HepG2 (cell line): Measurements from ENCODE around the gene POLR3GL. TPM values are rescaled to one million over a fixed set of nuclear protein-coding genes. Genes with fewer than 3 reads are reported as not detected.
A peak's percentile ranks its signal among the peaks of the same experiment; 100 is the strongest.

Source experiments
- AGO2 ChIP-seq: fragments of 200-400 bp; formaldehyde crosslinking; optimal IDR thresholded peaks from 2 replicates; pipeline ENCODE3; 2017; ENCODE audit warnings: mild to moderate bottlenecking, low read depth, low read length, moderate library complexity
- BORCS8-MEF2B ChIP-seq: sonication (generic); formaldehyde crosslinking; IDR thresholded peaks from 2 replicates; pipeline ENCODE4 v1.8.0; 2022; ENCODE audit warnings: mild to moderate bottlenecking, missing genetic modification reagents
- CERS6 ChIP-seq: sonication (generic); formaldehyde crosslinking; IDR thresholded peaks from 2 replicates; pipeline ENCODE4 v1.5.0; 2020; ENCODE audit warnings: missing genetic modification reagents
- FOSL2 ChIP-seq: sonication (generic); formaldehyde crosslinking; IDR thresholded peaks from 2 replicates; pipeline ENCODE4 v1.4.0; 2020; ENCODE audit warnings: missing genetic modification reagents
- HDAC2 ChIP-seq: sonication (generic); formaldehyde crosslinking; IDR thresholded peaks from 2 replicates; pipeline ENCODE4 v1.4.0; 2020; ENCODE audit warnings: missing genetic modification reagents
- HDAC6 ChIP-seq: fragments of 200-600 bp; sonication (generic); IDR thresholded peaks from 2 replicates; pipeline ENCODE4 v1.7.0; 2017; ENCODE audit warnings: mild to moderate bottlenecking, antibody characterized with exemption, low read length, low read depth
- HINFP ChIP-seq: sonication (generic); formaldehyde crosslinking; IDR thresholded peaks from 2 replicates; pipeline ENCODE4 v1.4.0; 2020; ENCODE audit warnings: low read depth, mild to moderate bottlenecking, missing genetic modification reagents
- NKX3-1 ChIP-seq: sonication (generic); formaldehyde crosslinking; IDR thresholded peaks from 2 replicates; pipeline ENCODE4 v1.5.0; 2020; ENCODE audit warnings: missing genetic modification reagents
- RXRB ChIP-seq: IDR thresholded peaks from 2 replicates; pipeline ENCODE4 v1.6.1; 2016; ENCODE audit warnings: borderline replicate concordance, missing genetic modification reagents, missing compliant biosample characterization
- SIX4 ChIP-seq: sonication (generic); formaldehyde crosslinking; IDR thresholded peaks from 2 replicates; pipeline ENCODE4 v1.4.0; 2020; ENCODE audit warnings: missing genetic modification reagents
- SKI ChIP-seq: fragments of 450-650 bp; IDR thresholded peaks from one replicate; pipeline ENCODE4 v1.6.1; 2018; ENCODE audit warnings: mild to moderate bottlenecking; ENCODE audit not compliant: partially characterized antibody
- SMAD3 ChIP-seq: sonication (generic); formaldehyde crosslinking; IDR thresholded peaks from 2 replicates; pipeline ENCODE4 v1.4.0; 2020; ENCODE audit warnings: missing genetic modification reagents
- SP140L ChIP-seq: sonication (generic); formaldehyde crosslinking; IDR thresholded peaks from 2 replicates; pipeline ENCODE4 v1.4.0; 2020; ENCODE audit warnings: missing genetic modification reagents, borderline replicate concordance
- SRSF4 ChIP-seq: fragments of 200-400 bp; formaldehyde crosslinking; IDR thresholded peaks from one replicate; pipeline ENCODE4 v1.6.1; 2018; ENCODE audit warnings: mild to moderate bottlenecking, low read depth, low read length, moderate library complexity; ENCODE audit not compliant: poor library complexity, severe bottlenecking
- TERF1 ChIP-seq: sonication (generic); formaldehyde crosslinking; IDR thresholded peaks from 2 replicates; pipeline ENCODE4 v1.8.0; 2022; ENCODE audit warnings: mild to moderate bottlenecking, missing genetic modification reagents, moderate library complexity
- ZHX1 ChIP-seq: sonication (generic); formaldehyde crosslinking; IDR thresholded peaks from 2 replicates; pipeline ENCODE4 v1.8.1; 2022; ENCODE audit warnings: low read depth, mild to moderate bottlenecking, missing genetic modification reagents
- ZNF570 ChIP-seq: sonication (generic); formaldehyde crosslinking; IDR thresholded peaks from 2 replicates; pipeline ENCODE4 v1.4.0; 2020; ENCODE audit warnings: mild to moderate bottlenecking, missing genetic modification reagents, borderline replicate concordance
- ZNF615 ChIP-seq: sonication (generic); formaldehyde crosslinking; IDR thresholded peaks from 2 replicates; pipeline ENCODE4 v1.5.0; 2020; ENCODE audit warnings: mild to moderate bottlenecking, missing genetic modification reagents, borderline replicate concordance
- ZNF883 ChIP-seq: sonication (generic); formaldehyde crosslinking; IDR thresholded peaks from 2 replicates; pipeline ENCODE4 v1.5.1; 2020; ENCODE audit warnings: mild to moderate bottlenecking, missing genetic modification reagents; ENCODE audit errors: not compliant biosample characterization
- ZSCAN22 ChIP-seq: sonication (generic); formaldehyde crosslinking; IDR thresholded peaks from 2 replicates; pipeline ENCODE4 v1.4.0; 2020; ENCODE audit warnings: mild to moderate bottlenecking, missing genetic modification reagents
- polyA plus RNA-seq, 8 experiments: library from polyadenylated mRNA; depleted of rRNA in 3 of 8; stranded (reverse) in 7 of 8; unstranded in 1 of 8; fragments of >200 nt; fragmentation: Illumina TruSeq in 4 of 8; extraction: Trizol in 4 of 8; gene quantifications; 2 replicates each; pipeline versions ENCODE4 v1.2.1 to v1.2.3, GENCODE V29; 2011 to 2016; ENCODE audit warnings: low read depth in 4 of 8, missing spikeins in 1 of 8, mixed read lengths in 1 of 8; ENCODE audit not compliant: insufficient read depth in 1 of 8
- total RNA-seq, 5 experiments: library from RNA; depleted of rRNA; stranded (reverse); fragments of >200 nt; fragmentation: Illumina TruSeq; extraction: Trizol; gene quantifications; 2 replicates each; pipeline ENCODE4 v1.2.3, GENCODE V29; 2016; ENCODE audit warnings: low read depth in 1 of 5
- TF ChIP-seq, protein P1 (sequence below): sonication (generic); formaldehyde crosslinking; IDR thresholded peaks from 2 replicates; pipeline ENCODE4 v1.9.0; 2021; ENCODE audit warnings: missing genetic modification reagents, mild to moderate bottlenecking, borderline replicate concordance

POLR3GL gene
- total and polyA plus RNA-seq, 2 of the 13 experiments (the other 11 are each of a cell fraction or from before 2014, with no cell fraction given), result 11.5 to 12.4 TPM

GRCh38 chr1:145927063-145927886 is 37.2 kb upstream of the POLR3GL start, which contains the start of gene RBM8A (continued):
- TF ChIP-seq SRSF4 (no peak), TERF1 (CRISPR knock-in tag) (no peak), AGO2 (no peak), SKI (no peak), SP140L (CRISPR knock-in tag) (0 out of 2 replicates have a peak, but pooled peaks have one; percentile 24), ZSCAN22 (CRISPR knock-in tag) (no peak), CERS6 (no peak), ZNF570 (0 out of 2 replicates have a peak, but pooled peaks have one; percentile 39), FOSL2 (CRISPR knock-in tag) (no peak; the same call in none of the 2 replicates), HDAC2 (peak; percentile 64; the same call in 1 of the 2 replicates), NKX3-1 (CRISPR knock-in tag) (no peak), HINFP (peak; percentile 83), ZNF615 (0 out of 2 replicates have a peak, but pooled peaks have one; percentile 41), HDAC6 (no peak), RXRB (peak; percentile 59; the same call in 1 of the 2 replicates), BORCS8-MEF2B (CRISPR knock-in tag) (peak; percentile 76), SMAD3 (CRISPR knock-in tag) (peak; percentile 78), SIX4 (CRISPR knock-in tag) (0 out of 2 replicates have a peak, but pooled peaks have one; percentile 1), ZNF883 (CRISPR knock-in tag) (peak; percentile 52), ZHX1 (CRISPR knock-in tag) (peak; percentile 70; the same call in 1 of the 2 replicates)
- TF ChIP-seq, protein P1, sequence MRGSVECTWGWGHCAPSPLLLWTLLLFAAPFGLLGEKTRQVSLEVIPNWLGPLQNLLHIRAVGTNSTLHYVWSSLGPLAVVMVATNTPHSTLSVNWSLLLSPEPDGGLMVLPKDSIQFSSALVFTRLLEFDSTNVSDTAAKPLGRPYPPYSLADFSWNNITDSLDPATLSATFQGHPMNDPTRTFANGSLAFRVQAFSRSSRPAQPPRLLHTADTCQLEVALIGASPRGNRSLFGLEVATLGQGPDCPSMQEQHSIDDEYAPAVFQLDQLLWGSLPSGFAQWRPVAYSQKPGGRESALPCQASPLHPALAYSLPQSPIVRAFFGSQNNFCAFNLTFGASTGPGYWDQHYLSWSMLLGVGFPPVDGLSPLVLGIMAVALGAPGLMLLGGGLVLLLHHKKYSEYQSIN (CRISPR knock-in tag), result no peak
